Measurements from ENCODE around the gene LCE3B.
"Not testable (repeated sequence)": the region's sequence is repeated elsewhere in the genome, so short reads cannot be mapped to it uniquely, and the experiment has no call there.

LCE3B gene

GRCh38 chr1:152613511-152613910 lies at the start of gene LCE3B:
Gene LCE3B, plus strand, starts transcription at chr1:152613811. Its CDS starts 0 bp downstream, at chr1:152613811.
- DNase-seq (ENCODE audit: low read depth in 2 of 2), result no peak

- no peak for DNase-seq (ENCODE audit: low read depth in 2 of 2)
These were observed 48.5 kb upstream of the LCE3B start for GRCh38 chr1:152565115-152565514.

- DNase-seq (ENCODE audit: low read depth in 2 of 2), result no peak
These were observed 47.9 kb upstream of the LCE3B start for GRCh38 chr1:152565535-152566215.

- no peak for DNase-seq (ENCODE audit: low read depth in 2 of 2)
These were observed 46.9 kb upstream of the LCE3B start, which contains the start of gene LCE3E for GRCh38 chr1:152566681-152567080. Gene LCE3E, minus strand, starts transcription at chr1:152566780. Its CDS starts 572 bp downstream, at chr1:152566208.

- no peak for DNase-seq (ENCODE audit: low read depth in 2 of 2)
These were observed 36.4 kb upstream of the LCE3B start for GRCh38 chr1:152577168-152577567.

- DNase-seq (ENCODE audit: low read depth in 2 of 2), result not testable (repeated sequence)
These were observed 34.1 kb upstream of the LCE3B start for GRCh38 chr1:152579526-152579925.

- no peak for DNase-seq (ENCODE audit: low read depth in 2 of 2)
These were observed 33.2 kb upstream of the LCE3B start, which contains the start of gene LCE3D for GRCh38 chr1:152580433-152580832. Gene LCE3D, minus strand, starts transcription at chr1:152580516. Its CDS starts 580 bp downstream, at chr1:152579936.

GRCh38 chr1:152582647-152583046 lies 31.0 kb upstream of the LCE3B start:
- DNase-seq (ENCODE audit: low read depth in 2 of 2), result no peak

- no peak for DNase-seq (ENCODE audit: low read depth in 2 of 2)
These were observed 28.0 kb upstream of the LCE3B start for GRCh38 chr1:152585586-152585985.

GRCh38 chr1:152596986-152597385 lies 16.6 kb upstream of the LCE3B start:
- DNase-seq (ENCODE audit: low read depth in 2 of 2), result no peak

GRCh38 chr1:152599934-152600333 lies 13.7 kb upstream of the LCE3B start, which contains the start of gene LCE3C:
Gene LCE3C, plus strand, starts transcription at chr1:152600234. Its CDS starts 498 bp downstream, at chr1:152600732.
- no peak for DNase-seq (ENCODE audit: low read depth in 2 of 2)

- no peak for DNase-seq (ENCODE audit: low read depth in 2 of 2)
These were observed 8.4 kb downstream of the LCE3B start for GRCh38 chr1:152621993-152622392.

GRCh38 chr1:152622803-152623202 lies 9.2 kb downstream of the LCE3B start, which contains the start of gene LCE3A:
Gene LCE3A, minus strand, starts transcription at chr1:152623103. Its CDS starts 0 bp downstream, at chr1:152623103.
- DNase-seq (ENCODE audit: low read depth in 2 of 2), result no peak

GRCh38 chr1:152623203-152623844 lies 9.7 kb downstream of the LCE3B start:
- no peak for DNase-seq (ENCODE audit: low read depth in 2 of 2)

- no peak for DNase-seq (ENCODE audit: low read depth in 2 of 2)
These were observed 13.1 kb downstream of the LCE3B start for GRCh38 chr1:152626744-152627143.

- no peak for DNase-seq (ENCODE audit: low read depth in 2 of 2)
These were observed 17.0 kb downstream of the LCE3B start for GRCh38 chr1:152630596-152630995.

GRCh38 chr1:152640351-152640750 lies 26.7 kb downstream of the LCE3B start:
- no peak for DNase-seq (ENCODE audit: low read depth in 2 of 2)

GRCh38 chr1:152643945-152644344 lies 30.3 kb downstream of the LCE3B start:
- no peak for DNase-seq (ENCODE audit: low read depth in 2 of 2)

GRCh38 chr1:152645146-152645545 lies 31.5 kb downstream of the LCE3B start:
- no peak for DNase-seq (ENCODE audit: low read depth in 2 of 2)

GRCh38 chr1:152646656-152647055 lies 33.0 kb downstream of the LCE3B start:
- no peak for DNase-seq (ENCODE audit: low read depth in 2 of 2)

- DNase-seq (ENCODE audit: low read depth in 2 of 2), result peak in 1 of 2 donors; percentile 12
These were observed 40.5 kb downstream of the LCE3B start for GRCh38 chr1:152654110-152654509.

- DNase-seq (ENCODE audit: low read depth in 2 of 2), result no peak
These were observed 42.8 kb downstream of the LCE3B start for GRCh38 chr1:152656459-152656858.

- no peak for DNase-seq (ENCODE audit: low read depth in 2 of 2)
These were observed 44.1 kb downstream of the LCE3B start for GRCh38 chr1:152657677-152658076.

Measured in stimulated activated CD8-positive, alpha-beta memory T cell treated with anti-CD3 and anti-CD28 coated beads, Interleukin-2, amount 100 ng/mL, for 1 hour (primary cell).